A549 (cell line): ENCODE data around the gene BID. TPM values are rescaled to one million over a fixed set of nuclear protein-coding genes. Genes with fewer than 3 reads are reported as not detected.

ENCODE experiments used
- ATAC-seq, 2 experiments: fragments of 200-7000 bp in 1 of 2; fragments of >200 bp in 1 of 2; cut with Nextera tagmentation in 1 of 2; cut with Tn5 transposase in 1 of 2; 3 replicates each; pipeline versions ENCODE4 v1.8.0 to v1.9.1; 2018 to 2020; ENCODE audit warnings: mild to moderate bottlenecking in 1 of 2, moderate library complexity in 1 of 2
- CTCF ChIA-PET: fragments of 300-600 bp; sonication (Branson Sonifier 250); formaldehyde crosslinking; extraction: SDS; loops from one replicate; lab custom pipeline; 2021; ENCODE audit warnings: antibody characterized with exemption, inconsistent platforms; lab: Yijun Ruan, JAX
- POLR2A ChIA-PET: fragments of 350-600 bp; formaldehyde crosslinking; extraction: SDS; loops from one replicate; lab custom pipeline; 2021; ENCODE audit warnings: antibody characterized with exemption, inconsistent platforms; lab: Yijun Ruan, JAX
- DNase-seq, 2 experiments: peaks; one replicate each; pipeline versions ENCODE4 v3.0.0 to v3.0.0-alpha.2; 2011 to 2016; ENCODE audit warnings: low read depth in 1 of 2, low spot score in 1 of 2
- FAIRE-seq: peaks from 2 replicates; lab custom pipeline; 2011; peaks lifted over from hg19 to GRCh38; lab: Jason Lieb, UNC
- H3K27ac ChIP-seq, 2 experiments: fragments of >200 bp; sonication (Bioruptor Twin); formaldehyde crosslinking; 3 replicates each; pipeline ENCODE4 v1.5.1; 2016 to 2017
- H3K4me1 ChIP-seq: fragments of >200 bp; sonication (Bioruptor Twin); formaldehyde crosslinking; 3 replicates; pipeline ENCODE4 v1.6.1; 2016
- H3K4me2 ChIP-seq: fragments of >200 bp; sonication (Bioruptor Twin); formaldehyde crosslinking; 3 replicates; pipeline ENCODE4 v1.6.1; 2016
- H3K4me3 ChIP-seq: fragments of >200 bp; sonication (Bioruptor Twin); formaldehyde crosslinking; 3 replicates; pipeline ENCODE4 v1.5.1; 2016
- H3K9me3 ChIP-seq: fragments of >200 bp; sonication (Bioruptor Twin); formaldehyde crosslinking; 3 replicates; pipeline ENCODE4 v1.6.1; 2016
- ATOH8 ChIP-seq: fragments of 250-450 bp; sonication (Bioruptor Pico); IDR thresholded peaks from 2 replicates; pipeline ENCODE4 v1.5.0; 2020; ENCODE audit warnings: low read depth, mild to moderate bottlenecking, moderate library complexity
- CEBPB ChIP-seq, 2 experiments: fragments of >200 bp in 1 of 2; sonication (Bioruptor Twin) in 1 of 2; formaldehyde crosslinking in 1 of 2; IDR thresholded peaks; 2 replicates each; pipeline ENCODE4 v1.6.1; 2012 to 2016
- CTCF ChIP-seq: fragments of >200 bp; sonication (Bioruptor Twin); formaldehyde crosslinking; IDR thresholded peaks from 3 replicates; pipeline ENCODE4 v1.5.1; 2016
- EHF ChIP-seq: fragments of 250-450 bp; sonication (Bioruptor Pico); IDR thresholded peaks from 2 replicates; pipeline ENCODE4 v1.5.0; 2020; ENCODE audit warnings: mild to moderate bottlenecking
- ESRRA ChIP-seq: fragments of 150-350 bp; IDR thresholded peaks from 2 replicates; pipeline ENCODE4 v1.6.1; 2014; ENCODE audit warnings: mild to moderate bottlenecking, low read length, borderline replicate concordance
- FOSB ChIP-seq: fragments of 250-450 bp; sonication (Bioruptor Pico); IDR thresholded peaks from 2 replicates; pipeline ENCODE4 v1.5.0; 2020; ENCODE audit warnings: mild to moderate bottlenecking, moderate library complexity
- FOXS1 ChIP-seq: fragments of 250-450 bp; sonication (Bioruptor Pico); IDR thresholded peaks from 2 replicates; pipeline ENCODE4 v1.5.0; 2020; ENCODE audit warnings: mild to moderate bottlenecking, moderate library complexity
- GATA3 ChIP-seq: IDR thresholded peaks from 2 replicates; pipeline ENCODE4 v1.6.1; 2012; ENCODE audit warnings: borderline replicate concordance
- HEYL ChIP-seq: fragments of 250-450 bp; sonication (Bioruptor Pico); IDR thresholded peaks from 2 replicates; pipeline ENCODE4 v1.8.0; 2021; ENCODE audit warnings: mild to moderate bottlenecking, moderate library complexity
- HOXA7 ChIP-seq: fragments of 250-450 bp; sonication (Bioruptor Pico); IDR thresholded peaks from 2 replicates; pipeline ENCODE4 v1.5.0; 2020; ENCODE audit warnings: mild to moderate bottlenecking, moderate library complexity
- MAFK ChIP-seq: fragments of 450-650 bp; IDR thresholded peaks from 2 replicates; pipeline ENCODE4 v1.6.1; 2014; ENCODE audit not compliant: partially characterized antibody
- MYC ChIP-seq: IDR thresholded peaks from 2 replicates; pipeline ENCODE4 v1.6.1; 2012; ENCODE audit warnings: mild to moderate bottlenecking, inconsistent platforms, low read length, improper control_type of control experiment, borderline replicate concordance
- NFE2L2 ChIP-seq: fragments of 150-350 bp; conservative IDR thresholded peaks from 2 replicates; pipeline ENCODE4 v1.6.1; 2014; ENCODE audit warnings: low read length
- NPAS2 ChIP-seq: fragments of 250-450 bp; sonication (Bioruptor Pico); IDR thresholded peaks from 2 replicates; pipeline ENCODE4 v1.8.0; 2022; ENCODE audit warnings: mild to moderate bottlenecking, moderate library complexity, borderline replicate concordance
- NR3C1 ChIP-seq: fragments of >200 bp; sonication (Bioruptor Twin); formaldehyde crosslinking; IDR thresholded peaks from 3 replicates; pipeline ENCODE4 v1.6.1; 2017
- PHF8 ChIP-seq: fragments of 200-600 bp; sonication (generic); IDR thresholded peaks from 2 replicates; pipeline ENCODE4 v1.6.1; 2016; ENCODE audit warnings: low read depth, mild to moderate bottlenecking, antibody characterized with exemption, moderate library complexity, borderline replicate concordance
- POLR2A ChIP-seq: IDR thresholded peaks from 2 replicates; pipeline ENCODE4 v1.6.1; 2012; ENCODE audit warnings: mild to moderate bottlenecking, low read length
- RAD21 ChIP-seq, 2 experiments: fragments of >200 bp in 1 of 2; sonication (Bioruptor Twin) in 1 of 2; formaldehyde crosslinking in 1 of 2; IDR thresholded peaks in 1 of 2; conservative IDR thresholded peaks in 1 of 2; 2 replicates in 1 of 2; 3 replicates in 1 of 2; pipeline ENCODE4 v1.6.1; 2012 to 2018; ENCODE audit warnings: inconsistent platforms in 1 of 2
- RFX5 ChIP-seq: fragments of 450-650 bp; IDR thresholded peaks from 2 replicates; pipeline ENCODE4 v1.7.1; 2014; ENCODE audit warnings: antibody characterized with exemption, mild to moderate bottlenecking, moderate library complexity
- RNF2 ChIP-seq: fragments of 200-600 bp; sonication (generic); IDR thresholded peaks from 2 replicates; pipeline ENCODE4 v1.6.1; 2016; ENCODE audit warnings: low read depth, mild to moderate bottlenecking, antibody characterized with exemption, moderate library complexity, borderline replicate concordance
- WGBS: methylation state at CpG from one replicate; pipeline ENCODE4 v1.1.6; 2017; ENCODE audit errors: missing lambda C conversion rate; 5-methylcytosine and 5-hydroxymethylcytosine counted together
- polyA plus RNA-seq, 4 experiments: library from polyadenylated mRNA; depleted of rRNA in 3 of 4; stranded (reverse); fragments of >200 nt; fragmentation: RNase III in 1 of 4; extraction: RNeasy Plus Mini Kit Qiagen cat#74134 plus additional on column Dnase treatment in 1 of 4; gene quantifications; 2 replicates in 3 of 4; 3 replicates in 1 of 4; pipeline ENCODE4 v1.2.3, GENCODE V29; 2011 to 2017
- TF ChIP-seq, protein P1 (sequence below): fragments of >200 bp; sonication (Bioruptor Twin); formaldehyde crosslinking; IDR thresholded peaks from 3 replicates; pipeline ENCODE4 v1.6.1; 2016
- TF ChIP-seq, protein P2 (sequence below): fragments of 250-450 bp; sonication (Bioruptor Pico); IDR thresholded peaks from 2 replicates; pipeline ENCODE4 v1.5.0; 2021; ENCODE audit warnings: mild to moderate bottlenecking, moderate library complexity, borderline replicate concordance
- TF ChIP-seq, protein P3 (sequence below): fragments of 150-350 bp; IDR thresholded peaks from 2 replicates; pipeline ENCODE4 v1.6.1; 2014; ENCODE audit warnings: low read depth, mild to moderate bottlenecking, low read length

Gene BID
- polyA plus RNA-seq, 2 of the 4 experiments (the other 2 are of a cell fraction), result 50.8 to 56.6 TPM

DNA sequence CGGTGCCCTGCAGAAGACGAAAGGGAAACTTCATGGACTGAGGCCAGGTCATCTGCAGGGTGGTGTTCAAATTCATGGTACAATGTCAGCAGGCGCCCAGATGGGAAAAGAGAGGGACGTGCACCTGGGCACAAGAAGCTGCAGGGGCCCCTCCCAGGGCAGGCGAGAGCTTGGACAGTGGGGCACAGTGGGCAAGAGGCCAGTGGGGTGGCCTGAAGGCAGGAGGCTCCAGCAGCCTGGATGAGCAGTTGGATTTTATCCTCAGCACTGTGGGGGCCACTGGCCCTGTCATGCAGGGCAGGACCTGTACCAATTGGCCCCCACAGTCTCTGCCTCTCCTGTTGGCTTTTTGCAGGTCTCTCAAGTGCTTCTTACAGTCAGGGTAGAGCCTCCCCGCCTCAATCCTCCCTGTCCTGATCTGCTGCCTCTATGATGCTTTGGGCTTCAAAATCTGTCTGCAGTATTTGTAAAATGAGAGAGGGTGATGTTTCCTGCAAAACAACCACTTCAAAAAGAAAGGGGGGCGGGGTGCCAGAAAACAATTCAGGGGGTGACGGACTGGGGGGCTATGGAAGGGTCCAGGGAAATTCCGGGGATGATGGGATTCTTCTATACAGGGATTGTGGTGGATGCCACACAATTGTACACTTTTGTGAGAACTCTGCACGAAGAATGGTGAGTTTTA is 1.7 kb upstream of the BID start:
- TF ChIP-seq MAFK (no peak), EHF (CRISPR knock-in tag) (no peak), MYC (no peak)
- WGBS, result 90% methylated on average over 10 of the region's 10 CpGs
- no peak overlapping the region for H3K4me3 ChIP-seq
- CTCF ChIA-PET, result no interaction called here
- FAIRE-seq, result no peak
- no peak for DNase-seq
- POLR2A ChIA-PET, result no interaction called here
- H3K27ac ChIP-seq, result no peak overlapping the region
- peaks cover 21% of the 10 kb centered on the region for H3K4me1 ChIP-seq
- H3K4me2 ChIP-seq, result no peak overlapping the region
- H3K9me3 ChIP-seq, result no peaks in the 10 kb centered on the region
- no peak for ATAC-seq

DNA sequence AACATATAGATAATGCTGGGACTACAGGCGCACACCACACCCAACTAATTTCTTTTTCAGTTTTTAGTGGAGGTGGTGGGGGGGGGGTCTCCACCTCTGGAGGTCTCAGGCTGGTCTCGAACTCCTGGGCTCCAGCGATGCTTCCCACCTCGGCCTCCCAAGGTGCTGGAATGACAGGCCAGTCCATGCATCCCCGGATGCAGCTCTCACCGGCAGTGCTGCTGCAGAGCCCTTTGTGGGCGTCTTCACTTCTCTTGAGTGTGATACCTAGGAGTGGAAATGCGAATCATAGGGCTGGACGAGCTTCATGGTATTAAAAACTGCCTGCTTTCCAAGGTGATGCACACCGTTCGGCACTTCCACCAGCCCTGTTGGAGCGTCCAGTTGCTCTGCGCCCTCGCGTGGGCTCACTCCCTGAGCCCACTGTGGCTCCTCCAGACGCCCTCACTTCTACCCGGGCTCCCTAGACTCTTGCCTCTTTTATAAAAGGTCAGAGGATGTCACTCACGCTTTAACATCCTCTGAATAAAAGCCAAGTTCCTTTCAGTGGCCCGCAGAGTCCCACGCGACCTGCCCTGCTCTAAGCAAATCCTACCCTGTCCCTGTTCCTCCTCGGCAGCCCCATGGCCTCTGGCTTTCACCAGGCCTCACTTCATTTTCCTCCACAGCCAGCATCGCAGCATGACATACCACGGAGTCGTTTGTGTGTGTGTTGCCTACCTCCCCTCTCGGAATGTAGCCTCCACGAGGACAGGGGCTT is 837 bp upstream of the BID start:
- ATAC-seq (no peak), DNase-seq (no peak), FAIRE-seq (no peak)
- TF ChIP-seq, protein P1, sequence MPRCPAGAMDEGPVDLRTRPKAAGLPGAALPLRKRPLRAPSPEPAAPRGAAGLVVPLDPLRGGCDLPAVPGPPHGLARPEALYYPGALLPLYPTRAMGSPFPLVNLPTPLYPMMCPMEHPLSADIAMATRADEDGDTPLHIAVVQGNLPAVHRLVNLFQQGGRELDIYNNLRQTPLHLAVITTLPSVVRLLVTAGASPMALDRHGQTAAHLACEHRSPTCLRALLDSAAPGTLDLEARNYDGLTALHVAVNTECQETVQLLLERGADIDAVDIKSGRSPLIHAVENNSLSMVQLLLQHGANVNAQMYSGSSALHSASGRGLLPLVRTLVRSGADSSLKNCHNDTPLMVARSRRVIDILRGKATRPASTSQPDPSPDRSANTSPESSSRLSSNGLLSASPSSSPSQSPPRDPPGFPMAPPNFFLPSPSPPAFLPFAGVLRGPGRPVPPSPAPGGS, result no peak
- no peak for TF ChIP-seq FOSB
- no peak for TF ChIP-seq PHF8
- no peak for TF ChIP-seq HEYL (CRISPR knock-in tag)
- TF ChIP-seq FOXS1, result no peak
- TF ChIP-seq NFE2L2, result no peak
- TF ChIP-seq RAD21 (conservative IDR thresholded peaks at IDR 0.05 in 1 of 2, IDR thresholded peaks at IDR 0.05 in 1 of 2), result no peak
- no peak for TF ChIP-seq RFX5
- TF ChIP-seq, protein P2, sequence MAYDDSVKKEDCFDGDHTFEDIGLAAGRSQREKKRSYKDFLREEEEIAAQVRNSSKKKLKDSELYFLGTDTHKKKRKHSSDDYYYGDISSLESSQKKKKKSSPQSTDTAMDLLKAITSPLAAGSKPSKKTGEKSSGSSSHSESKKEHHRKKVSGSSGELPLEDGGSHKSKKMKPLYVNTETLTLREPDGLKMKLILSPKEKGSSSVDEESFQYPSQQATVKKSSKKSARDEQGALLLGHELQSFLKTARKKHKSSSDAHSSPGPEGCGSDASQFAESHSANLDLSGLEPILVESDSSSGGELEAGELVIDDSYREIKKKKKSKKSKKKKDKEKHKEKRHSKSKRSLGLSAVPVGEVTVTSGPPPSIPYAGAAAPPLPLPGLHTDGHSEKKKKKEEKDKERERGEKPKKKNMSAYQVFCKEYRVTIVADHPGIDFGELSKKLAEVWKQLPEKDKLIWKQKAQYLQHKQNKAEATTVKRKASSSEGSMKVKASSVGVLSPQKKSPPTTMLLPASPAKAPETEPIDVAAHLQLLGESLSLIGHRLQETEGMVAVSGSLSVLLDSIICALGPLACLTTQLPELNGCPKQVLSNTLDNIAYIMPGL (CRISPR knock-in tag), result no peak
- TF ChIP-seq ATOH8, result no peak
- TF ChIP-seq RNF2, result no peak
- TF ChIP-seq, protein P3, sequence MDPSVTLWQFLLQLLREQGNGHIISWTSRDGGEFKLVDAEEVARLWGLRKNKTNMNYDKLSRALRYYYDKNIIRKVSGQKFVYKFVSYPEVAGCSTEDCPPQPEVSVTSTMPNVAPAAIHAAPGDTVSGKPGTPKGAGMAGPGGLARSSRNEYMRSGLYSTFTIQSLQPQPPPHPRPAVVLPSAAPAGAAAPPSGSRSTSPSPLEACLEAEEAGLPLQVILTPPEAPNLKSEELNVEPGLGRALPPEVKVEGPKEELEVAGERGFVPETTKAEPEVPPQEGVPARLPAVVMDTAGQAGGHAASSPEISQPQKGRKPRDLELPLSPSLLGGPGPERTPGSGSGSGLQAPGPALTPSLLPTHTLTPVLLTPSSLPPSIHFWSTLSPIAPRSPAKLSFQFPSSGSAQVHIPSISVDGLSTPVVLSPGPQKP, result no peak
- TF ChIP-seq NR3C1, result no peak
- no peak for TF ChIP-seq GATA3
- TF ChIP-seq HOXA7 (CRISPR knock-in tag), result no peak
- no peak for TF ChIP-seq CEBPB (IDR thresholded peaks at IDR 0.05)
- TF ChIP-seq POLR2A, result no peak
- TF ChIP-seq ESRRA, result no peak
- TF ChIP-seq CTCF, result no peak
- no peak for TF ChIP-seq NPAS2 (CRISPR knock-in tag)
- CTCF ChIA-PET, result interaction anchor here (0.7 to 4.5 kb wide), 3 partner anchors 14 to 123 kb away, joined by 3 to 26 read pairs (median 12); no protein-coding TSS in a partner anchor
- peak overlapping the region; percentile 93 for H3K4me2 ChIP-seq
- 90% methylated on average over 23 of the region's 27 CpGs for WGBS
- peaks cover 17% of the 10 kb centered on the region for H3K4me1 ChIP-seq
- H3K4me3 ChIP-seq, result peak overlapping the region; percentile 98
- H3K9me3 ChIP-seq, result no peaks in the 10 kb centered on the region
- H3K27ac ChIP-seq, result peak overlapping the region; percentile 95 to 98
- POLR2A ChIA-PET, result interaction anchor here (0.6 kb wide), 1 partner anchor 257 kb away, joined by 5 read pairs; no protein-coding TSS in a partner anchor
